HCT116 (cell line): Measurements from ENCODE around the gene ZNF496. TPM values are rescaled to one million over a fixed set of nuclear protein-coding genes. Genes with fewer than 3 reads are reported as not detected.

ENCODE experiments used
- ATAC-seq: fragments of 200-7000 bp; cut with Tn5 transposase; 2 replicates; pipeline ENCODE4 v1.9.1; 2020; ENCODE audit warnings: mild to moderate bottlenecking, moderate library complexity
- BruUV-seq: library from RNA; stranded (reverse); fragments of 400-500 nt; replicated peaks from 2 replicates; lab custom pipeline; 2021; lab: Mats Ljungman, UMichigan
- CTCF ChIA-PET: fragments of 300-600 bp; sonication (Branson Sonifier 250); formaldehyde crosslinking; loops from one replicate; lab custom pipeline; 2021; ENCODE audit warnings: antibody characterized with exemption; lab: Charles Lee
- POLR2A ChIA-PET: fragments of 300-600, 350-600 bp; sonication (Branson Sonifier 250); formaldehyde crosslinking; loops from one replicate; lab custom pipeline; 2021; ENCODE audit warnings: antibody characterized with exemption; lab: Charles Lee
- RAD21 ChIA-PET, 2 experiments: fragments of 300-600 bp; sonication (Branson Sonifier 250); formaldehyde crosslinking; loops; one replicate each; lab custom pipeline; 2023; ENCODE audit warnings: low total read pairs in 2 of 2; ENCODE audit not compliant: uncharacterized antibody in 2 of 2, unreplicated experiment in 2 of 2, low non-redundant PET in 1 of 2; lab: Charles Lee
- DNase-seq: peaks from one replicate; pipeline ENCODE4 v3.0.0-alpha.2; 2010; ENCODE audit warnings: low read depth, low spot score
- H2AFZ ChIP-seq: fragments of 200-600 bp; shearing (Covaris generic), sonication (generic); 2 replicates; pipeline ENCODE4 v1.6.1; 2017; ENCODE audit warnings: low read depth, mixed run types, mixed read lengths, antibody characterized with exemption, low read length; ENCODE audit not compliant: poor library complexity, severe bottlenecking
- H3K27ac ChIP-seq: 2 replicates; pipeline ENCODE4 v1.5.1; 2012; ENCODE audit warnings: low read depth, low read length
- H3K27me3 ChIP-seq: fragments of 200-600 bp; sonication (generic); 2 replicates; pipeline ENCODE4 v1.6.1; 2016; ENCODE audit warnings: mixed run types, low read length, mixed read lengths; ENCODE audit not compliant: insufficient read depth
- H3K36me3 ChIP-seq, 2 experiments: fragments of 200-500 bp in 1 of 2; fragments of 200-600 bp in 1 of 2; sonication (Bioruptor generic) in 1 of 2; sonication (generic) in 1 of 2; 2 replicates each; pipeline versions ENCODE4 v1.5.1 to v1.6.1; 2014 to 2016; ENCODE audit warnings: low read length in 2 of 2, inconsistent platforms in 1 of 2, mixed read lengths in 1 of 2, mixed run types in 1 of 2; ENCODE audit not compliant: insufficient read depth in 2 of 2, control insufficient read depth in 1 of 2
- H3K4me1 ChIP-seq, 2 experiments: fragments of 200-600 bp in 1 of 2; sonication (generic) in 1 of 2; 2 replicates each; pipeline versions ENCODE4 v1.5.1 to v1.6.1; 2012 to 2017; ENCODE audit warnings: low read length in 2 of 2, inconsistent platforms in 1 of 2, mild to moderate bottlenecking in 1 of 2, mixed read lengths in 1 of 2, mixed run types in 1 of 2, moderate library complexity in 1 of 2; ENCODE audit not compliant: insufficient read depth in 2 of 2, control insufficient read depth in 1 of 2
- H3K4me2 ChIP-seq: fragments of 200-600 bp; sonication (generic); 2 replicates; pipeline ENCODE4 v1.6.1; 2017; ENCODE audit warnings: mixed run types, low read length, mixed read lengths
- H3K4me3 ChIP-seq, 2 experiments: fragments of 200-600 bp in 1 of 2; sonication (generic) in 1 of 2; replicated peaks in 1 of 2; 2 replicates each; pipeline ENCODE4 v1.5.1; 2011 to 2016; ENCODE audit warnings: low read length in 2 of 2, control low read depth in 1 of 2, low read depth in 1 of 2, mild to moderate bottlenecking in 1 of 2, mixed read lengths in 1 of 2, mixed run types in 1 of 2
- H3K79me2 ChIP-seq: fragments of 200-600 bp; sonication (generic); 2 replicates; pipeline ENCODE4 v1.6.1; 2017; ENCODE audit warnings: mild to moderate bottlenecking, mixed run types, low read length, moderate library complexity, mixed read lengths; ENCODE audit not compliant: insufficient read depth
- H3K9ac ChIP-seq: fragments of 200-600 bp; sonication (generic); 2 replicates; pipeline ENCODE4 v1.6.1; 2016; ENCODE audit warnings: low read length, mixed read lengths
- H3K9me2 ChIP-seq: fragments of 200-600 bp; sonication (generic), shearing (Covaris generic); 2 replicates; pipeline ENCODE4 v1.6.1; 2017; ENCODE audit warnings: mixed run types, mild to moderate bottlenecking, moderate library complexity; ENCODE audit not compliant: insufficient read depth
- H3K9me3 ChIP-seq, 2 experiments: fragments of 200-500 bp in 1 of 2; fragments of 200-600 bp in 1 of 2; sonication (Bioruptor generic) in 1 of 2; sonication (generic) in 1 of 2; 2 replicates each; pipeline ENCODE4 v1.6.1; 2014 to 2017; ENCODE audit warnings: low read length in 2 of 2, mixed read lengths in 2 of 2, inconsistent platforms in 1 of 2, low read depth in 1 of 2, mild to moderate bottlenecking in 1 of 2, mixed run types in 1 of 2, moderate library complexity in 1 of 2; ENCODE audit not compliant: control insufficient read depth in 1 of 2, insufficient read depth in 1 of 2
- H4K20me1 ChIP-seq: fragments of 200-600 bp; sonication (generic), shearing (Covaris generic); 2 replicates; pipeline ENCODE4 v1.6.1; 2017; ENCODE audit warnings: mixed run types, mild to moderate bottlenecking, moderate library complexity; ENCODE audit not compliant: insufficient read depth
- ATF3 ChIP-seq: IDR thresholded peaks from 2 replicates; pipeline ENCODE4 v1.6.1; 2012
- CEBPB ChIP-seq: IDR thresholded peaks from 2 replicates; pipeline ENCODE4 v1.6.1; 2012; ENCODE audit warnings: low read depth
- CTCF ChIP-seq, 3 experiments: fragments of 200-600 bp in 1 of 3; sonication (generic) in 1 of 3; IDR thresholded peaks in 2 of 3; conservative IDR thresholded peaks in 1 of 3; 2 replicates each; pipeline ENCODE4 v1.5.1; 2012 to 2017; ENCODE audit warnings: low read depth in 2 of 3, low read length in 2 of 3, antibody characterized with exemption in 1 of 3, borderline replicate concordance in 1 of 3, control low read depth in 1 of 3, mild to moderate bottlenecking in 1 of 3, mixed read lengths in 1 of 3, mixed run types in 1 of 3, moderate library complexity in 1 of 3; ENCODE audit not compliant: insufficient read depth in 1 of 3
- ELF1 ChIP-seq: IDR thresholded peaks from 2 replicates; pipeline ENCODE4 v1.6.1; 2012; ENCODE audit warnings: low read depth, borderline replicate concordance
- EZH2 ChIP-seq: fragments of 200-600 bp; sonication (generic); IDR thresholded peaks from 2 replicates; pipeline ENCODE4 v1.6.1; 2017; ENCODE audit warnings: antibody characterized with exemption, mixed run types
- EZH2phosphoT487 ChIP-seq: fragments of 200-600 bp; IDR thresholded peaks from 2 replicates; pipeline ENCODE4 v1.6.1; 2018; ENCODE audit warnings: antibody characterized with exemption, borderline replicate concordance
- JUND ChIP-seq: IDR thresholded peaks from 2 replicates; pipeline ENCODE4 v1.6.1; 2012
- POLR2A ChIP-seq: IDR thresholded peaks from 2 replicates; pipeline ENCODE4 v1.7.0; 2011; ENCODE audit warnings: borderline replicate concordance; ENCODE audit not compliant: insufficient read depth, insufficient read length; ENCODE audit errors: extremely low read depth
- POLR2AphosphoS5 ChIP-seq: IDR thresholded peaks from 2 replicates; pipeline ENCODE4 v1.6.1; 2011; ENCODE audit warnings: mild to moderate bottlenecking, low read depth, low read length, moderate library complexity
- RAD21 ChIP-seq: IDR thresholded peaks from 2 replicates; pipeline ENCODE4 v1.6.1; 2012; ENCODE audit warnings: low read depth, mild to moderate bottlenecking
- SRF ChIP-seq: IDR thresholded peaks from 2 replicates; pipeline ENCODE4 v1.6.1; 2012; ENCODE audit warnings: low read depth
- TCF7L2 ChIP-seq: IDR thresholded peaks from 2 replicates; pipeline ENCODE4 v1.7.0; 2011; ENCODE audit warnings: borderline replicate concordance, inconsistent platforms; ENCODE audit not compliant: insufficient read depth, insufficient read length; ENCODE audit errors: extremely low read depth
- ZFX ChIP-seq: fragments of 450-650 bp; IDR thresholded peaks from 2 replicates; pipeline ENCODE4 v1.6.1; 2017
- intact Hi-C: fragments of 100-400 bp; cut with micrococcal nuclease; formaldehyde crosslinking; loops from 2 replicates; pipeline ENCODE4 v1.10.0; 2022
- total RNA-seq: library from RNA; stranded (reverse); gene quantifications from one replicate; pipeline ENCODE4 v1.2.1, GENCODE V29; 2021; ENCODE audit not compliant: unreplicated experiment

Gene ZNF496
- total RNA-seq, 1 experiment from 2014 or later: 37.4 TPM

- intact Hi-C loops: no loop called here
- H3K79me2 ChIP-seq: no peaks in the 10 kb centered on the region
- ChIA-PET POLR2A (no interaction called here), CTCF (no interaction called here), RAD21 (no interaction called here)
- H3K4me2 ChIP-seq: no peak overlapping the region
- H3K27ac ChIP-seq: no peak overlapping the region
- no peaks in the 10 kb centered on the region for H3K4me1 ChIP-seq
- H3K9me3 ChIP-seq: no peaks in the 10 kb centered on the region
- ATAC-seq: no peak
- no peak overlapping the region for H2AFZ ChIP-seq
- TF ChIP-seq ATF3 (no peak), POLR2AphosphoS5 (no peak), JUND (no peak), RAD21 (no peak), EZH2 (no peak), EZH2phosphoT487 (no peak), CEBPB (no peak), CTCF (IDR thresholded peaks at IDR 0.05 in 2 of 3, conservative IDR thresholded peaks at IDR 0.05 in 1 of 3; ENCODE audit: borderline replicate concordance in 1 of 3, insufficient read depth in 1 of 3, low read depth in 2 of 3, low read length in 2 of 3) (no peak), POLR2A (no peak), ELF1 (no peak), SRF (no peak), TCF7L2 (no peak), ZFX (no peak)
- no peak for DNase-seq
- H3K27me3 ChIP-seq: no peaks in the 10 kb centered on the region
- H3K36me3 ChIP-seq: no peaks in the 10 kb centered on the region
- no peak overlapping the region for H3K4me3 ChIP-seq
- H3K9ac ChIP-seq: no peak overlapping the region
- BruUV-seq: no TSS peak
- no peaks in the 10 kb centered on the region for H3K9me2 ChIP-seq
- H4K20me1 ChIP-seq: no peaks in the 10 kb centered on the region
Observed at GRCh38 chr1:247360116-247360898, 28.6 kb upstream of the ZNF496 start.
